GM23248 (cell line): ENCODE measurements around the gene DACH1.

Experiments used
- EZH2 ChIP-seq: fragments of 200-600 bp; sonication (generic); IDR thresholded peaks from 2 replicates; pipeline ENCODE4 v1.6.1; 2018; ENCODE audit warnings: antibody characterized with exemption, mild to moderate bottlenecking; ENCODE audit not compliant: insufficient read depth, poor library complexity, severe bottlenecking
- EZH2phosphoT487 ChIP-seq: fragments of 200-600 bp; sonication (generic); IDR thresholded peaks from 2 replicates; pipeline ENCODE4 v1.6.1; 2018; ENCODE audit warnings: antibody characterized with exemption, moderate library complexity, mild to moderate bottlenecking, low read depth; ENCODE audit not compliant: insufficient read depth

DNA sequence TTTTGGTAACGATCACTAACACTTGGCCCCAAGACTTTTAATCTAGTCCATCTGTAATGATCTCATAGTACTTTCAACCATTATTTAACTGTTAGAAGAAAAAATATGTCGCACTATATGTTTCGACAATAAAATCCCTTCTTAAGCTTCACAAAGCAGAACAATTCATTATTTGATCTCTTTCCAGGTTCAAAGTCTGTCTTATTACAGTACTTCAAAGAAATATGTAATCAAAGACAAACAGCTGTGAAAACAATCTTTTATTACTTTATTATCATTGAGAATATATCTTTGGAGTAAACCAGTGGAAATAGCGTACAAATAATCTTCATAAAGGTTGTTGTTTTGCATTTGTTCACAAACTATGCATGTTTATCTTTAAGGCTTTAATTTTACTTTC, 93.5 kb downstream of the DACH1 start:
- TF ChIP-seq EZH2 (no peak), EZH2phosphoT487 (no peak)
